Forelimb muscle (tissue), 1 donor: Measurements from ENCODE around the gene SPATA25. TPM values are rescaled to one million over a fixed set of nuclear protein-coding genes. Genes with fewer than 3 reads are reported as not detected.
"Not testable (repeated sequence)": the region's sequence is repeated elsewhere in the genome, so short reads cannot be mapped to it uniquely, and the experiment has no call there.

Experiments
- DNase-seq: peaks from one replicate; pipeline ENCODE4 v3.0.0-alpha.2; 2013; ENCODE audit warnings: low read depth
- polyA plus RNA-seq: library from polyadenylated mRNA; unstranded; fragments of 120-200 nt; gene quantifications from one replicate; pipeline ENCODE4 v1.2.1, GENCODE V29; 2013; ENCODE audit not compliant: insufficient read length

SPATA25 gene
- polyA plus RNA-seq, 1 donor: 10.3 TPM

DNA sequence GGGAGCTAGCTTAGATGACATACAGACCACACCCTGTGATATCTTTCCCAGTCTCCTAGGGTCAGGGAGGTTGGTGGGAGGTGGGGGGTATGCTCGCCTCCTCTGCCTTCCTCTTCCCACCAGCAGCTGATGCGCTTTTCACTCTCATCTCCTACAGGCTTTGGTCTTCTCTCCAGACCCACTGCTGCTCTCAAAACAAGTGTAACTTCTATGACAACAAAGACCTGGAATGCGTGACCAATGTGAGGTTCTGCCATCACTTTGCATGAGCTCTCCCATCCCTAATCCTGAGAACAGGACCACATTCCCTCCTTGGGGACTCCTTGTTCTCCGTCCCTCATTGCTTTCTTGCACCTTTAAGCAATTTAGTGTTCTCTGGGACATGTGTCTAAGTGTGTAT is 6.4 kb upstream of the SPATA25 start:
- DNase-seq: no peak

DNA sequence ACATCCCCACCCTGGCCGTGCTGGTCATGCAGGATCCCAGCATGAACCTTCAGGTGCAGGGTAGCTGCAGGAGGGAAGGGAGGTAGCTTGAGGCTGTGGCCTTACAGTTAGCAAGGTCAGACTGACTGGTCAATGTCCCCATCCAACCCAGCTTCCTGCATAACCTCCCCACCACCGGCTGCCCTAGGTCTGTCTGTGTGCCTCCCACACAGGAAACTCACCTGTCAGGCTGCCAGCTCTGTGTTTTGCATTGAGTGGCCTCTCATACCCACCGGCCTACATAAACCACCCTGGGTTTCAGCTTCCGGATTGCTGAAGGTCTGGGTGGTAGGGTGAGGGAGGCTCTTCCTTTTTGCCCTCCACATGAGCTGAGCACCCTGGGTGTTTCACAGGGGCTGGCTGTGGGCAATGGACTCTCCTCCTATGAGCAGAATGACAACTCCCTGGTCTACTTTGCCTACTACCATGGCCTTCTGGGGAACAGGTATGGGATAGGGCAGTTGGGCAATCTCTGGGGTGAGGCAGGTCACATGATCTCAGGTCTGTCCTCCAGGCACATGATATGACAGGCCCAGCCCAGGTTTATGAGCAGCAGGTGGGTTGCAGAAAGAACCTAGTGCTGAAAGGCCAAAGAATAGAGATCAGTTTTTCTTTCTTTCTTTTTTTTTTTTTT is 5.5 kb upstream of the SPATA25 start:
- no peak for DNase-seq

DNA sequence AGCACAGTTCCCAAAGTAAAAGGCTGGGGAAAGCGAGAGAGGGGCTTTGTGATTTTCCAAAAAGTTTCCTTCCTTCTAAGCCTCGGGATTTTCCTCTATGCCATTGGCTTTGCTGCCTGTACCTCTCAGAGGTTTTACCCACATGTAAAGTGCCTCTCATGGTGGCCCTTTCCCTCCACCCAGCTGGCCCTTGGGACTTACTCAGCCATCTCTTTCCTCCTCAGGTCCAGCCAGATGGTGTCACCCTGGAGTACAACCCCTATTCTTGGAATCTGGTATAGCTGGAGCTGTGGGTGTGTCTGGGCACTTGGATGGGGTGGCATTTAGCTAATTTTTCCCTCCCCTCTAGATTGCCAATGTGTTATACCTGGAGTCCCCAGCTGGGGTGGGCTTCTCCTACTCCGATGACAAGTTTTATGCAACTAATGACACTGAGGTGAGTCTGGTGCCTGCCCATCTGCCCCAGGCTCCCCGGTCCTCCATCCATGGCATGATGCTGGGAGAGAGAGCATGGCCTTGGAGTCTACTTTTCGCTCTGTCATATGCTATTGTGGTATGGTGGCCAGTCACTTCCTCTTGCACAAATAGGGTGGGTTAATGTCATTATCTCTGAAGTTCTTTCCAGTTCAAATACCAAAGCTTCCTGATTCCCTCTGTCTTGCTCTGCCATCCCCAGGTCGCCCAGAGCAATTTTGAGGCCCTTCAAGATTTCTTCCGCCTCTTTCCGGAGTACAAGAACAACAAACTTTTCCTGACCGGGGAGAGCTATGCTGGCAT is 4.8 kb upstream of the SPATA25 start:
- no peak for DNase-seq

DNA sequence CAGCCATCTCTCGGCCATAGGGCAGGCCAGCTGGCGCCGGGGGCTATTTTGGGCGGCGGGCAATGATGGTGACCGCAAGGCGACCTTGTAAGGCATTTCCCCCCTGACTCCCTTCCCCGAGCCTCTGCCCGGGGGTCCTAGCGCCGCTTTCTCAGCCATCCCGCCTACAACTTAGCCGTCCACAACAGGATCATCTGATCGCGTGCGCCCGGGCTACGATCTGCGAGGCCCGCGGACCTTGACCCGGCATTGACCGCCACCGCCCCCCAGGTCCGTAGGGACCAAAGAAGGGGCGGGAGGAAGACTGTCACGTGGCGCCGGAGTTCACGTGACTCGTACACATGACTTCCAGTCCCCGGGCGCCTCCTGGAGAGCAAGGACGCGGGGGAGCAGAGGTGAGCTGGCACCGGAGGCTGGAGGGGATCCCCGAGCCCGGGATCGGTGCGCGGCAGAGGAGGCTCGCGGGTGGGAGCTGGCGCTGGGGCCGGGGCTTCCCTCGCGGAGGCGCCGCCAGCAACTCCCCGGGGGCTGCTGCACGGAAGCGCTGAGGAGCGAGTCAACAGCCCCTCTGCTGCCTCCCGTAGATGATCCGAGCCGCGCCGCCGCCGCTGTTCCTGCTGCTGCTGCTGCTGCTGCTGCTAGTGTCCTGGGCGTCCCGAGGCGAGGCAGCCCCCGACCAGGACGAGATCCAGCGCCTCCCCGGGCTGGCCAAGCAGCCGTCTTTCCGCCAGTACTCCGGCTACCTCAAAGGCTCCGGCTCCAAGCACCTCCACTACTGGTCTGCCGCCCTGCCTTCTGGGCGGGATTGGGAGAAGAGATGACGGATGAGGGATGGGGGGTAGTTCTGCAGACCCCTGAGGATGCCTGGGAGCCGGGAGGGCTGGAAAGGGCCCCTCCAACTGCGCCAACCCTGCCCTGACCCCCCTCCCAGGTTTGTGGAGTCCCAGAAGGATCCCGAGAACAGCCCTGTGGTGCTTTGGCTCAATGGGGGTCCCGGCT is 3.9 kb upstream of the SPATA25 start, which contains the start of the genes CTSA and NEURL2:
Gene CTSA, plus strand, starts transcription at position 351 of the 999 bp plus-strand sequence. Its CDS starts 234 bp downstream, at position 585.
Gene NEURL2, minus strand, starts transcription at position 224 of the 999 bp plus-strand sequence. Its CDS starts 217 bp downstream, at position 7.
- DNase-seq: peak; percentile 78

DNA sequence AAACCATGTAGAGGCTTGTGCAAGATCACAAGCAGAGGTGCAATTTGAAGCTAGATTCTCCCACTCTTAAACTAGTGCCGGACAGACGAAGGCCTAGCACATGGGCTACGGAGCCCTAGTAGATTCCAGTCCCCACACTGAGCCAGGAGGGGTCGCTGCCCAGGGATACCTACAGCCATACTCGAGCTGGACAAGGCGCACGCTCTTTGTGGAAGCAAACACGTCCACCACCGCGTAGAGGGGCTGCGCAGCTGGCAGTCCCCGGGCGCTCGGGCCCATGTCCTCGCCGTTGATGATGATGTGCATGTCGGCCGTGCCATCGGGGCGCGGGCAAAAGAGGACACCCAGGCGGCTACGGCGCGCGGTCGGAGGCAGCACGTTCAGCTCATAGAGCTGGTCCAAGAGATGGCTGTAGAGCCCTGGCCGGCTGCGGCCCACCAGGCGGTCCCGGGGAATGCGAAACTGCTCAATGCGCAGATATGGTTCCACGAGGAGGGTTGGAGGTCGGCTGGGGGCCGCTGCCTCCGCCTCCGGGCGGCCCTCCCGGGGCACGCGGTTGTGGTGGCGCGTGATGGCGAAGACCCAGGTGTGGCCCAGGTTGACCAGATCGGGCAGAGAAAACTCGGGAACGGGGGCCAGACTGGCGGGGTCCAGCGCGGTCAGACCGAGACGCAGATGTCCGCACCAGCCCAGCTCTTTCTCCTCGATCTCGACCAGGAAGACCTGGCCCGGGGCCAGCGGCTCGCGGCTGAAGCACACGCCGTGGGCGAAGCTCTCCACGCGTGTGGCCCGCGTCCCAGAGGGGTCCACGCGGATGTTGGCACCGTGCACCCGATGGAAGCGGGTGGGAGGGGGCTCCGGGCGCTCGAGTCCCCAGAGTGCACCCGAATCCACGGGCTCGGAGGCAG is 2.9 kb upstream of the SPATA25 start:
- peak; percentile 70 for DNase-seq

DNA sequence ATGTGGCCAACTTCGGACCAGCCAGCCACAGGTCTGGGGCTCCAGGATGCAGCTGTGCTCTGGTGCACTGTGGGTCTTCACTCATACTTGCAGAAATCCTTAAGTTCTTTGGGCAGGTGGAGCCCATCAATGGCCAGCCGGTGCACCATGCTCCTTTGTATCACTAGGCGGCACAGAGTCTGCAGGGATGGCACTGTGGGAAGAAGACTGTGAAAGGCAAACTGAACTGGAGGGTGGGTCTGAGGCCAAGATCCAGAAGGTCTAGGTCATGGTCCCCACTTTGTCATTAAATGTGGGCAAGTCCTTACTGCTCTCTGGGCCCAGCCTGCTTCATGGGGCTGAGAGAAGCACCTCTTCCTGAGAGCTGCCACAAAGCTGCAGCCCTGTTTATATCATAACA is 1.3 kb upstream of the SPATA25 start:
- no peak for DNase-seq

DNA sequence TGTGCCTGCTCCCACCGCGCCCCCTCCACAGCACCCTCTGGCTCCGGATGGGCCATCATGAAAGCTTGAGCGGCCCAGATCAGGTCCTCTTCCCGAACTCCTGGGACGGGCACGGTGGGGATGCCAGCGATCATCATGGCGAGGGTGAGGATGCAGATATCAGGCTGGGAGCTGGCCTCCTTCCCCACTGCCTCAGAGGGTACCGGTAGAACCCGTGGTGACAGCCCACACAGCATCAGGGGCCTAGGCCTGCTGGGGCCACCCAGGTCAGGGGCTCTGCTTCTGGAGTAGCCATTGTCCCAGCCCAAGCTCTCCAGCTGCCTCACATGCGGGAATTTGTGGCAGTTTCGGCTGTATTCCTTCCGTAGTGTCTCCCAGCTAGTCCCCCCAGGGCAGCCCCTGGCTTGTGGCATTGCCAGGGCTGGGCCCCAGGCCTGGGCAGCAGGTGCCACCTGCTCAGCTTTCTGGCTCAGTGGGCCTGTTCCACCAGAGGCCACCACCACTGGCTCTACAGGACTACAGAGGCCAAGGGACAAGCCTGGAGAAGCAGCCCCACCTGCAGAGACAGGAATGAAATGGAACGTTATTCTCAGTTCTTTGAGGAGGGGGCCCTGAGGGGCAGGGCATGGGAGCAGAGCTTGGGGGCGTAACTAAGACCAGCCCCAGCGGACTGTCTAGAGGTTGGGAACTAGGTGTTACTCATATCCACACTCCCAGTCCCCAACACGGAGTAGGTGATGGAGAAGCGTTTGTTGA is 654 bp downstream of the SPATA25 start:
- no peak for DNase-seq

DNA sequence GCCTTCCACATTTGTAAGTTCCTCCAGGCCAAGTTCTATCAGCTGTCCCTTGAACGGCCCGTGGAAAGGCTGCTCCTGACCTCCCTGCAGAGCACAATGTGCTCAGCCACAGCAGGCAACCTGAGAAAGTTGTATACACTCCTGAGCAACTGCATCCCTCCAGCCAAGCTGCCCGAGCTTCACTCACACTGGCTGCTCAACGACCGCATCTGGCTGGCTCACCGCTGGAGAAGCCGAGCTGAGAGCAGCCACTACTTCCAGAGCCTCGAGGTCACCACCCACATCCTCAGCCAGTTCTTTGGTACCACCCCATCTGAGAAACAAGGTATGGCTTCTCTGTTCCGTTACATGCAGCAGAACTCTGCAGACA is 4.3 kb downstream of the SPATA25 start:
- no peak for DNase-seq

DNA sequence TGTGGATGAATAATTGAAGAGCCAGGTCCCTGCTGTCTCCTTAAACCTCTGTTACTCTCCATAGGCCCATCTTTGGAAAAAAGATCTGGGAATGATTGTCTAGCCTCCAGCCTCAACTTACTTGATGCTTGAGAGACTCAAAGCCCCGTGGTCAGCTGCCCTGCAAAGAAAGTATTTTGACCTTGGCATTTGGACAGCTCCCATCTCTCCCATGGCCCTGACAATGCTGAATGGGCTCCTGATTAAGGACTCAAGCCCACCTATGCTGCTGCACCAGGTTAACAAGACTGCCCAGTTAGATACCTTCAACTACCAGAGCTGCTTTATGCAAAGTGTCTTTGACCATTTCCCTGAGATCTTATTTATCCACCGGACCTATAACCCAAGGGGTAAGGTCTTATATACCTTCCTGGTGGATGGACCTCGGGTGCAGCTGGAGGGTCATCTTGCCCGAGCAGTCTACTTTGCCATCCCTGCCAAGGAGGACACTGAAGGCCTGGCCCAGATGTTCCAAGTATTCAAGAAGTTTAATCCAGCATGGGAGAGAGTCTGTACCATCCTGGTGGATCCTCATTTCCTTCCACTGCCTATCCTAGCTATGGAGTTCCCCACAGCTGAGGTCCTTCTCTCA is 4.8 kb downstream of the SPATA25 start:
- DNase-seq: no peak

DNA sequence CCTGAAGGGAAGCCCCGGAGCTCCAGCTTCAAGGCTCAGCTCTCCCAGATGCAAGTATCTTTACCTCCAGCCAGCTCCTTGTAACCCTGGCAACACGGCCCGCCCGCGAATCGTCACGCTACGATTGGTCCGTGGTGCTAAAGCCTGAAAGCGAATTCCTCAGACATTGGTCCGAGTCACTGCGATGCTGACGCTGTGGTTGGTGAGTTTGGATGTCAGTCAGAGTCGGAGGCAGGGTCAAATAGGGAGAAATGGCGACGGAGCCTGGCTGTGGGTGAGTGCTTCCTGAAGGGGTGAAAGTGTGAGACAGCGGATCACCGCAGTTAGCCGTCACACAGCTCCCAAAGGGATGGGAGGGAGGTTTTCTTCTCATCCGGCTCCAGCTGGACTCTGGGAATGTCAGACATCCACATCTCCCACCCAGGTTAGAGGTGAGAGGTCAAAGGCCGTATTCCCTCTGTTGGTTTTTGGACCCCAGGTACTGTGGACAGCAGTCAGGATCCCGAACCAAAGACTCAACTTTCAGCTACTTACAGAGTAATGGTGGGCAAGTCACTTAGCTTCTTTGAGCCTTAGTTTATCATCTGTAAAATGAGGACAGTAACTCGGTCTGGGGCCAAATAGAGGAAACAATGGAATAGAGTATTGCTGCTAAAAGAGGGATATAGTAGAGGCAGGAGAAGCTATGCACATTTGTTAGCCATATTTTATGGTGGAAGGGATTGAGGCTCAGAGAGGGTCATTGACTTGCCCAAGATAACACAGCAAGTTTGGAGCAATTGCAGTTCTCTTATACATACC is 6.2 kb downstream of the SPATA25 start, which contains the start of gene ZSWIM1:
Gene ZSWIM1, plus strand, starts transcription at position 240 of the 801 bp plus-strand sequence. CDS start 1,366 bp downstream, outside the sequence.
- peak; percentile 99 for DNase-seq

DNA sequence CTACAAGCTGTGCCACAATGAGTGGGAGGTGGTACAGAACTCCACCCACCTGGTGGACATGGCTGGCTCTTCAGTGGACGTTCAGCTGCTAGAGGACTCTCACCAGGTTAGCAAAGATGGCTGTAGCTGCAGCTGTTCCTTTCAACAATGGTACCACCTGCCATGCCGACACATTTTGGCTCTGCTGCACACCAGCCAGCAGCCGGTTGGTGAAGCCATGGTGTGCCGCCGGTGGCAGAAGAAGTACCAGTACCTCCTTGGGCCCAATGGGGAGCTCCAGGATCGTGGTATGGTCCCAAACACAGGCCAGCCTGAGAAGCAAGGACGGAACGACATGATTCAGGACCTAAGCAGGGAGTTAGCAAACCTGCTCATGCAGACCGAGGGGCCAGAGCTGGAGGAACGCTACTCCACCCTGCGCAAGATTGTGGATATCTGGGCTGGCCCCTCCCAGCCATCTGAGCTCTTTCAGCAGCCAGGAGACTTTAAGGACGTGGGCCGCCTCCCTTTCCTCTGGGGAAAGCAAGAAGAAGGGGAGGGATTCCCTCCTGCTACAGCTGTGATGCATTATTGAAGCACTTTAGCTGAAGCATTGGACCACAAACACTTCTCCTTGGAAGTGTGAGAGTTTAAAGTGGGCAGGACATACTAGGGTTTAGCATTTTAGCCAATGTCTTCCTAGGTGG is 9.2 kb downstream of the SPATA25 start:
- DNase-seq: no peak

DNA sequence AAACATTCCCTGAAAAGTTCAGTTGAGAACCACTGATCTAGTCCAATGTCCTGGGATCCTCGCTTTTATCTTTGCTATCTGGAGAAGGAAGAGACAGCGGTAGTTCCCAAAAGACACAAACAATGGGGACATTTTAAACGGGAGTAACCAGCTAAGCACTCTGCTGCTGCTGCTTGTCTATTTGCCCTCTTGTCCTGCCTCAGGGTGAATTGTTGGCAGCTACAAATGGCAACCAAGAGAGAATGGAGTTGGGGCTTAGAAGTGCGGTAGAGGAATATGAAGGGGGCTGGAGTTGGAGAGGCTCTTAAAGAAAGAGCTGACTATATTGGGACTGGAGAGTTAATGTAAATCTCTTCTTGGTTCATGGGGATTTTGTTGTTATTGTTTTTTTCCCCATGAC is 12.8 kb downstream of the SPATA25 start:
- DNase-seq: no peak

DNA sequence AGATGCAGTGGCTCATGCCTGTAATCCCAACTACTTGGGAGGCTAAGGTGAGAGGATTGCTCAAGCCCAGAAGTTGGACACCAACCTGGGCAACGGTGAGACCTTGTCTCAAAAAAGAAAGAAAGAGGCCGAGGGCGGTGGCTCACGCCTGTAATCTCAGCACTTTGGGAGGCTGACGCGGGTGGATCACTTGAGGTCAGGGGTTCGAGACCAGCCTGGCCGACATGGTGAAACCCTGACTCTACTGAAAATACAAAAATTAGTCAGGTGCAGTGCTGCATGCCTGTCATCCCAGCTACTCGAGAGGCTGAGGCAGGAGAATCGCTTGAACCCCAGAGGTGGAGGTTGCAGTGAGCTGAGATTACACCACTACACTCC is 13.3 kb downstream of the SPATA25 start:
- not testable (repeated sequence) for DNase-seq

DNA sequence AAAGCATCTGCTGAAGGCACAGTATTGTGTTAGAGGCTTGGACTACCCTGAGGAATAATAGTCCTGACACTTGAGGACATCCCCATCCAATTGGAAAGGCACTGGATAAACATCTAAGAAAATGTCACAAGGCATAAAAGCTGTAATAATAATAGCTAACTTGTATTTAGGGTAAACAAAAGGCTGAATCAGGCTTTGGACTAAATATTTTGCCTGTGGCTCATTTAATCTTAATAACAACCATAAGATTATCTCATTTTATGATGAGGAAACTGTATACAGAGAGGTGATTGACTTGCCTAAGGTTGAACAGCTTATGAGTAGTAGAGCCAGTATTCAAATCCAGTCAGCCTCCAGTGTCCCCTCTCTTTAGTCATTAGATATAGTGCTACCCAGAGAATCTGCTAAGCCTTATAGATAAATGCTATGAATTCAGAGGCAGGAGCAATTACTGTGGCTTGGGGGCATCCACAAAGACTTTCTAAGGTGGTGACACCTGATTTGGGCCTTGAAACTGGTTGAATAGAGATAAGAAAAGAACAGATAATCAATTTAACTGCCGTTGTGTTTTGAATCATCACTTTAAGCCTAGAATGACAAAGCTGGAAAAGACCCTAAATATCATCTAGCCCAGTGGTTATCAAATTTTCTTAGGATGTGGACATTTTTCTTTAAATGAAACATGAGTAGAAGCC is 13.9 kb downstream of the SPATA25 start:
- no peak for DNase-seq

DNA sequence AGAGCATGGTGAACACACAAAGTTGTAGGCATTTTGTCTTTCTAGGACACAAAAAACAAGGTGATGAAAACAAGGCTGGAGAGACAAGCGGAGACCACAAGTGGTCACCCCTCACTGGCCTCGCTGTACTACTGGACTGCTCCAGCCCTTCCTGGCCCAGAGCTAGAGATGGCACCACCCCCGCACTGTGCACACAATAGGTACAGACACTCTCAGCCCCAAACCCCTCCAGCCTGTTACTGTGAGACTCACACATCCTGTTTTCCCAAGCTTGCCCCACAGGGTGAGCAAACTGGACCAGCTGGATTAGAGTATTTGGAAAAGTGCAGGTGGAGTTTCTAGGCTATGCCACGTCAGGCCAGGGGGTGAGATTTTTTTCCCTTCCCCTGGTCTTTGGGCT is 14.8 kb downstream of the SPATA25 start:
- no peak for DNase-seq

DNA sequence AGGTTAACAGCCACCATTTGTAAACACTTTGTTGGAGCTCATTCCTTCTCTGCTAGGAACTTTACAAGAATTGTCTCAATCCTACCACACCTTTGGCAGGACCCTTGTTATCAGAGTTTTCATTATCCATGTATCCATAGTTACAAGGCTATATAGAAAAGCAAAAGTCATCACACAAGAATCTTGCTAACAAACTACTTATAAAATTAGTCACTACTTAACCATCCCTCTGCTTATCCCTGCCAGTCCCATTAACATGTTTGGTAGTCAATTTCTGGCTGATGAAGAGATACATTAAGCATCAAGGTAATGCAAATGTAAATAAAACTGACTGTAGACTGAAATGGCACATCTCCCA is 19.6 kb downstream of the SPATA25 start:
- no peak for DNase-seq

DNA sequence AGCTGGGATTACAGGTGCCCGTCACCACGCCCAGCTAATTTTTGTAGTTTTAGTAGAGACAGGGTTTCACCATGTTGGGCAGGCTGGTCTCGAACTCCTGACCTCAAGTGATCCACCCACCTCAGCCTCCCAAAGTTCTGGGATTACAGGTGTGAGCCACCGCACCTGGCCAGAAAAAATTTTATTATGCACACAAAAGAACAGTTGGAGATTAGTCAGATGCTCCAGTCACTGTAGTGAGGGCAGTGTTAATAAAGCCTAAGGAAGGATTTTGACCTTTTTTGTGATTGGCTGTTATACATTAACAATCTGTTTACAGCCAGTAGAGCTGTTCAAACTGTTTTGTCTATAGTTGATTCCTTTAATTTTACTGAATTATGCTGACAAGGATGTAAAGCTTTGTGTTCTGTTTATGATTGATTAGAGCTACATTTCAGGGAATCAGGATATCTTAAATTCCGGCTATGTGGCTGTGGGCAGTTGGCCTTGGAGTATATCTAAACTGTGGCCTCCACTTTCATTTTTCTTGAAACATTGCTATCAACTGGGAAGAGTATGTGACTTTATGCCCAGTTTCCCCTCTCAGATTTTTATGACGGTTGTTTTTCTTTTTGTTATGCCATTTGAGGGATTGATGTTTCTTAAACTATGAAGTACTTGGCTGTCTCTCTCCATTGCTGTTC is 20.1 kb downstream of the SPATA25 start:
- no peak for DNase-seq
